H9 (cell line): Measurements from ENCODE around the gene FTH1. TPM values are rescaled to one million over a fixed set of nuclear protein-coding genes. Genes with fewer than 3 reads are reported as not detected.

Experiments
- DNase-seq: peaks from one replicate; pipeline ENCODE4 v3.0.0-alpha.2; 2017
- H2AFZ ChIP-seq: one replicate; pipeline ENCODE4 v1.6.1; 2013; ENCODE audit warnings: mild to moderate bottlenecking, low read length, control low read depth, moderate library complexity
- H2AK5ac ChIP-seq: 2 replicates; pipeline ENCODE4 v1.6.1; 2013; ENCODE audit warnings: low read length, control low read depth, mixed read lengths; ENCODE audit not compliant: insufficient read length
- H2BK120ac ChIP-seq: one replicate; pipeline ENCODE4 v1.6.1; 2013; ENCODE audit warnings: low read depth, mild to moderate bottlenecking, low read length, control low read depth, inconsistent platforms; ENCODE audit not compliant: poor library complexity, severe bottlenecking
- H2BK12ac ChIP-seq: 2 replicates; pipeline ENCODE4 v1.6.1; 2013; ENCODE audit warnings: low read length, control low read depth, mixed read lengths, low read depth; ENCODE audit not compliant: insufficient read length
- H2BK15ac ChIP-seq: 2 replicates; pipeline ENCODE4 v1.6.1; 2013; ENCODE audit warnings: low read depth, low read length, control low read depth
- H2BK20ac ChIP-seq: one replicate; pipeline ENCODE4 v1.6.1; 2013; ENCODE audit warnings: low read depth, mild to moderate bottlenecking, low read length, control low read depth, inconsistent platforms; ENCODE audit not compliant: poor library complexity, severe bottlenecking
- H2BK5ac ChIP-seq: 2 replicates; pipeline ENCODE4 v1.6.1; 2013; ENCODE audit warnings: low read length, control low read depth, mixed read lengths; ENCODE audit not compliant: insufficient read length
- H3K14ac ChIP-seq: 2 replicates; pipeline ENCODE4 v1.6.1; 2013; ENCODE audit warnings: low read length, control low read depth; ENCODE audit not compliant: insufficient read depth
- H3K18ac ChIP-seq: 2 replicates; pipeline ENCODE4 v1.6.1; 2013; ENCODE audit warnings: low read depth, mild to moderate bottlenecking, mixed read lengths, low read length, control low read depth; ENCODE audit not compliant: insufficient read length
- H3K23ac ChIP-seq: 2 replicates; pipeline ENCODE4 v1.6.1; 2013; ENCODE audit warnings: low read length, control low read depth, mixed read lengths, low read depth; ENCODE audit not compliant: insufficient read length
- H3K23me2 ChIP-seq: 2 replicates; pipeline ENCODE4 v1.6.1; 2013; ENCODE audit warnings: low read depth, mild to moderate bottlenecking, mixed read lengths, low read length, control low read depth; ENCODE audit not compliant: insufficient read length, poor library complexity, severe bottlenecking
- H3K27ac ChIP-seq: 2 replicates; pipeline ENCODE4 v1.5.1; 2013; ENCODE audit warnings: low read length, control low read depth, mixed read lengths, low read depth; ENCODE audit not compliant: insufficient read length
- H3K27me3 ChIP-seq: 2 replicates; pipeline ENCODE4 v1.6.1; 2013; ENCODE audit warnings: low read length, control low read depth, inconsistent platforms; ENCODE audit not compliant: insufficient read depth
- H3K4ac ChIP-seq: 2 replicates; pipeline ENCODE4 v1.6.1; 2013; ENCODE audit warnings: low read depth, mild to moderate bottlenecking, control low read depth, inconsistent platforms, low read length, moderate library complexity
- H3K4me1 ChIP-seq: 2 replicates; pipeline ENCODE4 v1.6.1; 2013; ENCODE audit warnings: low read length, control low read depth, inconsistent platforms; ENCODE audit not compliant: insufficient read depth
- H3K4me2 ChIP-seq: 2 replicates; pipeline ENCODE4 v1.6.1; 2013; ENCODE audit warnings: low read length, control low read depth, mixed read lengths; ENCODE audit not compliant: insufficient read length, insufficient read depth
- H3K56ac ChIP-seq: 2 replicates; pipeline ENCODE4 v1.6.1; 2013; ENCODE audit warnings: low read depth, mild to moderate bottlenecking, mixed read lengths, low read length, control low read depth; ENCODE audit not compliant: insufficient read length
- H3K79me1 ChIP-seq: 2 replicates; pipeline ENCODE4 v1.6.1; 2013; ENCODE audit warnings: low read depth, mild to moderate bottlenecking, moderate library complexity, low read length, control low read depth, inconsistent platforms; ENCODE audit not compliant: insufficient read depth, poor library complexity, severe bottlenecking
- H3K79me2 ChIP-seq: 2 replicates; pipeline ENCODE4 v1.6.1; 2013; ENCODE audit warnings: low read length, control low read depth, inconsistent platforms; ENCODE audit not compliant: insufficient read depth
- H3K9ac ChIP-seq: 2 replicates; pipeline ENCODE4 v1.6.1; 2013; ENCODE audit warnings: low read length, control low read depth, mixed read lengths; ENCODE audit not compliant: insufficient read length; ENCODE audit errors: extremely low read depth
- H3K9me3 ChIP-seq: one replicate; pipeline ENCODE4 v1.6.1; 2013; ENCODE audit warnings: low read depth, low read length, inconsistent platforms; ENCODE audit not compliant: control insufficient read depth
- H3T11ph ChIP-seq: one replicate; pipeline ENCODE4 v1.6.1; 2013; ENCODE audit warnings: mild to moderate bottlenecking, low read length, control low read depth, inconsistent platforms
- H4K20me1 ChIP-seq: one replicate; pipeline ENCODE4 v1.6.1; 2013; ENCODE audit not compliant: control insufficient read depth, insufficient read length, insufficient read depth
- H4K5ac ChIP-seq: 2 replicates; pipeline ENCODE4 v1.6.1; 2013; ENCODE audit warnings: low read depth, mild to moderate bottlenecking, mixed read lengths, low read length, control low read depth; ENCODE audit not compliant: insufficient read length
- H4K8ac ChIP-seq: replicated peaks from 2 replicates; pipeline ENCODE4 v1.6.1; 2013; ENCODE audit warnings: low read length, control low read depth, mixed read lengths, low read depth; ENCODE audit not compliant: insufficient read length
- H4K91ac ChIP-seq: 2 replicates; pipeline ENCODE4 v1.6.1; 2013; ENCODE audit warnings: low read depth, mild to moderate bottlenecking, moderate library complexity, mixed read lengths, low read length, control low read depth; ENCODE audit not compliant: insufficient read length
- H3K27ac Mint-ChIP-seq, 3 experiments: 2 replicates in 2 of 3; 3 replicates in 1 of 3; pipeline ENCODE4 v1.8.0; 2020 to 2021; ENCODE audit warnings: mixed read lengths in 3 of 3, mild to moderate bottlenecking in 1 of 3, moderate library complexity in 1 of 3
- H3K27me3 Mint-ChIP-seq: 2 replicates; pipeline ENCODE4 v1.8.0; 2021; ENCODE audit warnings: low read depth, mild to moderate bottlenecking, moderate library complexity, mixed read lengths
- H3K36me3 Mint-ChIP-seq, 3 experiments: 2 replicates in 2 of 3; 3 replicates in 1 of 3; pipeline ENCODE4 v1.8.0; 2020 to 2021; ENCODE audit warnings: low read depth in 3 of 3, mixed read lengths in 3 of 3; ENCODE audit not compliant: insufficient read depth in 1 of 3
- H3K4me1 Mint-ChIP-seq, 2 experiments: 2 replicates each; pipeline ENCODE4 v1.8.0; 2020; ENCODE audit warnings: mixed read lengths in 2 of 2
- H3K4me3 Mint-ChIP-seq, 2 experiments: 2 replicates in 1 of 2; 3 replicates in 1 of 2; pipeline ENCODE4 v1.8.0; 2020 to 2021; ENCODE audit warnings: mild to moderate bottlenecking in 2 of 2, mixed read lengths in 2 of 2, moderate library complexity in 1 of 2
- H3K9me3 Mint-ChIP-seq, 2 experiments: 2 replicates in 1 of 2; 3 replicates in 1 of 2; pipeline ENCODE4 v1.8.0; 2020; ENCODE audit warnings: mild to moderate bottlenecking in 2 of 2, mixed read lengths in 2 of 2, moderate library complexity in 1 of 2
- CTCF ChIP-seq: fragments of 200-600 bp; sonication (generic); conservative IDR thresholded peaks from 3 replicates; pipeline ENCODE4 v1.8.0; 2021; ENCODE audit warnings: antibody characterized with exemption, mild to moderate bottlenecking
- WGBS: extraction: QIAGEN DNeasy Blood & Tissue Kit; methylation state at CpG from one replicate; pipeline ENCODE4 v1.1.7; 2013; ENCODE audit warnings: missing lambda C conversion rate, low lambda C conversion rate, mixed read lengths; ENCODE audit not compliant: insufficient read length; ENCODE audit errors: extremely low coverage; 5-methylcytosine and 5-hydroxymethylcytosine counted together
- total RNA-seq: library from RNA; stranded (reverse); gene quantifications from 2 replicates; pipeline ENCODE4 v1.2.1, GENCODE V29; 2021

Gene FTH1
- total RNA-seq, 1 experiment from 2014 or later = 1,505 TPM

- no peaks in the 10 kb centered on the region for H3K27me3 Mint-ChIP-seq
- H3T11ph ChIP-seq = no peak overlapping the region
- H3K79me1 ChIP-seq = peaks cover 4% of the 10 kb centered on the region
- H4K20me1 ChIP-seq = no peaks in the 10 kb centered on the region
- H2BK12ac ChIP-seq = no peak overlapping the region
- no CpG with 5 or more reads among the region's 10 CpGs for WGBS
- peaks cover 15% of the 10 kb centered on the region for H3K23me2 ChIP-seq
- no peak overlapping the region for H2BK15ac ChIP-seq
- H3K4me3 Mint-ChIP-seq = peak overlapping the region in 1 of 2 experiments; percentile 43; a peak in 2 of 5 replicates
- peaks cover 14% of the 10 kb centered on the region for H3K79me2 ChIP-seq
- H3K4ac ChIP-seq = no peak overlapping the region
- no peak for DNase-seq
- no peaks in the 10 kb centered on the region for H3K27me3 ChIP-seq
- no peak for TF ChIP-seq CTCF
- no peak overlapping the region for H3K4me2 ChIP-seq
- H4K91ac ChIP-seq = no peak overlapping the region
- no peaks in the 10 kb centered on the region for H3K9me3 ChIP-seq
- H3K14ac ChIP-seq = no peak overlapping the region
- H3K27ac ChIP-seq = no peak overlapping the region
- H3K36me3 Mint-ChIP-seq = peaks cover 29 to 43% (median 34%) of the 10 kb centered on the region in 3 experiments
- H3K4me1 ChIP-seq = no peaks in the 10 kb centered on the region
- peak overlapping the region in 1 of 3 experiments; percentile 86; a peak in 2 of 7 replicates for H3K27ac Mint-ChIP-seq
- no peak overlapping the region for H3K23ac ChIP-seq
- no peak overlapping the region for H2AK5ac ChIP-seq
- no peak overlapping the region for H4K8ac ChIP-seq
- no peak overlapping the region for H4K5ac ChIP-seq
- H3K9ac ChIP-seq = no peak overlapping the region
- H2BK5ac ChIP-seq = no peak overlapping the region
- no peaks in the 10 kb centered on the region; a peak in 1 of 5 replicates for H3K9me3 Mint-ChIP-seq
- no peak overlapping the region for H2AFZ ChIP-seq
- no peak overlapping the region for H2BK20ac ChIP-seq
- no peak overlapping the region for H2BK120ac ChIP-seq
- H3K56ac ChIP-seq = no peak overlapping the region
- H3K18ac ChIP-seq = no peak overlapping the region
- H3K4me1 Mint-ChIP-seq = peaks cover 11 to 13% of the 10 kb centered on the region in 2 experiments
These were observed 4.0 kb downstream of the FTH1 start for GRCh38 chr11:61963282-61964057.
